GM04504 (cell line): ENCODE results near the gene TSPAN10.
"Not testable (repeated sequence)": the region's sequence is repeated elsewhere in the genome, so short reads cannot be mapped to it uniquely, and the experiment has no call there.

Experiments used
- DNase-seq: peaks from one replicate; pipeline ENCODE4 v3.0.0-alpha.2; 2012; ENCODE audit warnings: low read depth

Gene TSPAN10

GRCh38 chr17:81662002-81662401 lies 25.0 kb downstream of the TSPAN10 start:
- no peak for DNase-seq

- no peak for DNase-seq
These were observed 27.1 kb downstream of the TSPAN10 start for GRCh38 chr17:81664051-81664470.

GRCh38 chr17:81665205-81666091 lies 28.5 kb downstream of the TSPAN10 start:
- no peak for DNase-seq

GRCh38 chr17:81666092-81666341 lies 29.0 kb downstream of the TSPAN10 start:
- no peak for DNase-seq

- DNase-seq, result peak; percentile 89
These were observed 29.6 kb downstream of the TSPAN10 start, which contains the start of the genes CCDC137 and OXLD1 for GRCh38 chr17:81666342-81667191. Gene CCDC137 (plus strand): TSS chr17:81666737. CDS start chr17:81666767, 30 bp downstream. Gene OXLD1 (minus strand): TSS chr17:81666605. CDS start chr17:81666577, 28 bp downstream.

- no peak for DNase-seq
These were observed 30.8 kb downstream of the TSPAN10 start for GRCh38 chr17:81667754-81668153.

- no peak for DNase-seq
These were observed 35.5 kb downstream of the TSPAN10 start for GRCh38 chr17:81672504-81672903.

- DNase-seq, result no peak
These were observed 36.0 kb downstream of the TSPAN10 start for GRCh38 chr17:81672954-81673353.

GRCh38 chr17:81673561-81674258 lies 36.7 kb downstream of the TSPAN10 start:
- DNase-seq, result no peak

- not testable (repeated sequence) for DNase-seq
These were observed 38.7 kb downstream of the TSPAN10 start for GRCh38 chr17:81675515-81676221.

- no peak for DNase-seq
These were observed 39.9 kb downstream of the TSPAN10 start for GRCh38 chr17:81676906-81677305.

- DNase-seq, result no peak
These were observed 43.2 kb downstream of the TSPAN10 start for GRCh38 chr17:81680150-81680549.

- DNase-seq, result no peak
These were observed 44.7 kb downstream of the TSPAN10 start for GRCh38 chr17:81681672-81682071.

GRCh38 chr17:81682565-81683207 lies 45.7 kb downstream of the TSPAN10 start:
- DNase-seq, result no peak

- DNase-seq, result no peak
These were observed 46.2 kb downstream of the TSPAN10 start for GRCh38 chr17:81683208-81683583.

- peak; percentile 98 for DNase-seq
These were observed 46.8 kb downstream of the TSPAN10 start, which contains the start of the genes ARL16 and HGS for GRCh38 chr17:81683584-81684441. Gene ARL16 (minus strand): TSS chr17:81683797. CDS start chr17:81683753, 44 bp downstream. Gene HGS (plus strand): TSS chr17:81684011. CDS start chr17:81684067, 56 bp downstream.

- DNase-seq, result no peak
These were observed 47.5 kb downstream of the TSPAN10 start for GRCh38 chr17:81684442-81684911.

- peak; percentile 45 for DNase-seq
These were observed 48.1 kb downstream of the TSPAN10 start for GRCh38 chr17:81685108-81685507.

GRCh38 chr17:81686614-81687013 lies 49.6 kb downstream of the TSPAN10 start:
- DNase-seq, result no peak
